Esophagus (tissue), 2 donors: Measurements from ENCODE around the gene ARSD. TPM values are rescaled to one million over a fixed set of nuclear protein-coding genes. Genes with fewer than 3 reads are reported as not detected.

Experiments
- H3K27ac ChIP-seq, 2 donors: one replicate each; pipeline ENCODE4 v1.5.1; 2013; ENCODE audit warnings: low read depth in 2 of 2, mild to moderate bottlenecking in 2 of 2, inconsistent platforms in 1 of 2, low read length in 1 of 2, moderate library complexity in 1 of 2
- H3K27me3 ChIP-seq, 2 donors: one replicate each; pipeline ENCODE4 v1.6.1; 2013; ENCODE audit warnings: low read length in 2 of 2, control low read depth in 1 of 2, mild to moderate bottlenecking in 1 of 2; ENCODE audit not compliant: insufficient read depth in 2 of 2, control insufficient read depth in 1 of 2
- H3K36me3 ChIP-seq, 2 donors: one replicate each; pipeline ENCODE4 v1.6.1; 2013; ENCODE audit warnings: low read length in 1 of 2; ENCODE audit not compliant: control insufficient read depth in 2 of 2, insufficient read depth in 2 of 2
- H3K4me1 ChIP-seq, 2 donors: one replicate each; pipeline ENCODE4 v1.6.1; 2013; ENCODE audit warnings: low read length in 1 of 2; ENCODE audit not compliant: control insufficient read depth in 2 of 2, insufficient read depth in 2 of 2
- H3K4me3 ChIP-seq, 2 donors: one replicate each; pipeline ENCODE4 v1.5.1; 2013; ENCODE audit warnings: low read length in 2 of 2, mild to moderate bottlenecking in 2 of 2, low read depth in 1 of 2, moderate library complexity in 1 of 2
- H3K9me3 ChIP-seq, 2 donors: one replicate each; pipeline ENCODE4 v1.6.1; 2013; ENCODE audit warnings: mild to moderate bottlenecking in 2 of 2, low read depth in 1 of 2, low read length in 1 of 2, moderate library complexity in 1 of 2; ENCODE audit not compliant: control insufficient read depth in 2 of 2, insufficient read depth in 1 of 2
- WGBS, 2 donors: extraction: QIAGEN DNeasy Blood & Tissue Kit; methylation state at CpG; one replicate each; pipeline ENCODE4 v1.1.7; 2013; 5-methylcytosine and 5-hydroxymethylcytosine counted together
- polyA plus RNA-seq, 2 donors: library from polyadenylated mRNA; stranded (reverse); fragments of 200-250 nt; gene quantifications; one replicate each; pipeline ENCODE4 v1.2.3, GENCODE V29; 2013
- donor health status: healthy with polysubstance abuse.
- donor health status: Bipolar disorder and iron deficiency.

ARSD gene
- polyA plus RNA-seq, 2 donors = 10.5 to 10.9 TPM

DNA sequence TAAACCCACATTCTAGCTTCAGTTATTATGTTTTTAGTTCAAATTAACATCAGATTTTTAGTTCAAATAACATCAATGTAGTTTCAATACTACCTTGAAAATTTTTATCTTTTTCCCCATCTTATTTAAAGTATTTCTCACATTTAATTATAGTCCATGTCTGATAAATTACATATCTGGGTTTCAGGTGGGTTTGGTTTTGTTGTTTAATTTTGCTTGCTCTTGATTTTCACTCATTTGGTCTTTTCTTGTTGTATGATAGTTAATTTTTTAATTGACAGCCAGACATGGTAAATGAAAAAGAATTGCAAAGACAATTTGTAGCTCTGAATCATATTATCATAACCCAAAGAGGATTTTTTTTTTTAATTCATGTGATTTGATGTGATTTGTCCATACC is 58.5 kb downstream of the ARSD start:
- no peaks in the 10 kb centered on the region for H3K9me3 ChIP-seq
- H3K27ac ChIP-seq = no peak overlapping the region
- H3K4me3 ChIP-seq = no peak overlapping the region
- no peaks in the 10 kb centered on the region for H3K27me3 ChIP-seq
- no peaks in the 10 kb centered on the region for H3K4me1 ChIP-seq
- H3K36me3 ChIP-seq = no peaks in the 10 kb centered on the region

- Histone ChIP-seq H3K9me3 (no peaks in the 10 kb centered on the region), H3K27ac (no peak overlapping the region), H3K4me3 (no peak overlapping the region), H3K4me1 (no peaks in the 10 kb centered on the region), H3K36me3 (no peaks in the 10 kb centered on the region), H3K27me3 (no peaks in the 10 kb centered on the region)
- 83 to 86% methylated on average over 7 of the region's 7 CpGs for WGBS, 2 donors
Measured at GRCh38 chrX:2867206-2867605, 61.9 kb downstream of the ARSD start.

DNA sequence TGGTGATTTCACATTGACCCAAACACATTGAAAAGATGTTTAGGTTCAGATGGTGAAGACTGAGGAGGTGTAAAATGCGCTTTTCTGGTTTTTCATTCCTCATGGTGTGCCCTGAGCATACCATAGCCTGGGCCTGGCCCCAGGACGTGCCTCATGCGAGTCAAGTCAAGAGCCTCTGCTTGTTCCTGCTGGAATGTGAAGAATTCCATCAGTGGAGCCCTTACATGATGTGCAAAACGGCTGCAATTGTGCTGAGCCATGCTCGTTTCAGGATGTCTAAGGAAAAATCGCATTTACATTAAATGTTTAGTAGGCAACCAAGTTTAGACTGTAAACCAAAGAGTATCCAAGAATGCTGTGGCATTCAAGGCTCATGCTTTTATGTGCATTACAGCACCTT is 65.5 kb downstream of the ARSD start:
- WGBS, 2 donors = 55 to 61% methylated on average over 6 of the region's 6 CpGs

DNA sequence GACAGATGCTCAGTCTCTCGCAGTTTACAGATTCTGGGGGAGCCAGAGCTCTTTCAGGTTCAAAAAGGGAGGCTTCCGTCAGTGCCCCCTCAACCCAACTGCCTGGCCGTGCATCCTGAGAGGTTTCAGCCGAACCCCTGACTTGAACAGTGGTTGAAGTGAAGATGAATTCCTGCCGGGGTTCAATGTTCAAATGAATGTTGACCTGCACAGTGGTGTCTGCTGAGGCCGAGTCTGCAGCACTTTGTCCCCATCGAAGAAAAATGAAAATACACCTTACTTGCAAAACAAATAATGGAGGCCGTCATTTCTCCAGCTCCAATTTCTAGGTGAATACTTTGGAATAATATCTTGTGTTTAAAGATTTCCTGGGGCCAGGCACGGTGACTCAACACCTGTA is 66.7 kb downstream of the ARSD start:
- H3K4me1 ChIP-seq = peaks cover 0 to 2% of the 10 kb centered on the region in 2 donors
- 82 to 93% methylated on average over 9 of the region's 9 CpGs for WGBS, 2 donors
- H3K4me3 ChIP-seq = no peak overlapping the region
- H3K27me3 ChIP-seq = no peaks in the 10 kb centered on the region
- H3K27ac ChIP-seq = no peak overlapping the region
- no peaks in the 10 kb centered on the region for H3K36me3 ChIP-seq
- H3K9me3 ChIP-seq = no peaks in the 10 kb centered on the region

More for the DNA sequence above, 65.5 kb downstream of the ARSD start:
- Histone ChIP-seq H3K27me3 (no peaks in the 10 kb centered on the region), H3K27ac (no peak overlapping the region), H3K9me3 (no peaks in the 10 kb centered on the region), H3K4me1 (peaks cover 0 to 2% of the 10 kb centered on the region in 2 donors), H3K4me3 (no peak overlapping the region), H3K36me3 (no peaks in the 10 kb centered on the region)

DNA sequence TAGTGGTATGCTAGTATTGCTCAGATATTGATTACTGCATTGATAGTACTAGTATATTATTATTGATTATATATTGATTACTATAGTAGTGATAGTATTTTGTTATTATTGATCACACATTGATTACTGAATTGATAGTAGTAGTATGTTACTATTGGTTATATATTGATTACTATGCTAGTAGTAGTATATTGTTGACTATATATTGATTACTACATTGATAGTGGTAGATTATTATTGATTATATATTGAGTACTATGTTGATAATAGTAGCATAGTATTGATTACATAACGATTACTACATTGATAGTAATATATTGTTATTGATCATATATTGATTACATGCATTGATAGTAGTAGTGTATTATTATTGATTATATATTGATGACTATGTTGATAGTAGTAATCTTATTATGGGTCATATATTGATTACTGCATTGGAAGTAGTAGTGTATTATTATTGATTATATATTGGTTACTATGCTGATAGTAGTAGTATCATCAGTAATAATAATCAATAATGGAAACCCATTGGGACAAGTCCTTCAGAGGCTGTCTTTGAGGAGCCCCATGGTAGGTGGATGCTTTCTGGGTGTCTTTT is 69.8 kb downstream of the ARSD start:
- no peaks in the 10 kb centered on the region for H3K9me3 ChIP-seq
- no peaks in the 10 kb centered on the region for H3K27me3 ChIP-seq
- no peak overlapping the region for H3K27ac ChIP-seq
- no peaks in the 10 kb centered on the region for H3K36me3 ChIP-seq
- WGBS, 2 donors = 90 to 93% methylated on average over 1 of the region's 1 CpG
- H3K4me3 ChIP-seq = no peak overlapping the region
- peaks cover 0 to 2% of the 10 kb centered on the region in 2 donors for H3K4me1 ChIP-seq

GRCh38 chrX:2857566-2857965 is 71.6 kb downstream of the ARSD start:
- Histone ChIP-seq H3K4me1 (peaks cover 0 to 2% of the 10 kb centered on the region in 2 donors), H3K4me3 (no peak overlapping the region), H3K36me3 (no peaks in the 10 kb centered on the region), H3K27me3 (no peaks in the 10 kb centered on the region), H3K9me3 (no peaks in the 10 kb centered on the region), H3K27ac (no peak overlapping the region)
- 89 to 95% methylated on average over 3 of the region's 3 CpGs for WGBS, 2 donors

DNA sequence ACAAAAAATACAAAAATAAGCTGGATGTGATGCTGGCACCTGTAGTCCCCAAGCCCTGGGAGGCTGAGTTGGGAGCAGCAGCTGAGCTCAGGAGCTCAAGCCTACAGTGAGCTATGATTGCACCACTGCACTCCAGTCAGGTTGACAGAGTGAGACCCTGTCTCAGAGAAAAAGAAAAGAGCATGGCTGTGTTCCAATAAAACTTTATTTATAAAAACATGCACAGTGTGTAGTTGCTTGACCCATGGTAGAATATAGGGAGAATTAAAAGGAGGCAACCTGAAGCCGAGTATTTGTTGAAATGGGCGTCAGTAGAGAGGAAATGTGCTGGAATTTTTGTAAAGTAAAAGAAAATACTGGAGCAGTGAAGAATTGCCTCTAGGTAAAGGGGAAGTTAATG is 73.4 kb downstream of the ARSD start:
- Histone ChIP-seq H3K4me3 (no peak overlapping the region), H3K27ac (no peak overlapping the region), H3K27me3 (no peaks in the 10 kb centered on the region), H3K36me3 (no peaks in the 10 kb centered on the region), H3K4me1 (no peaks in the 10 kb centered on the region), H3K9me3 (no peaks in the 10 kb centered on the region)
- 91 to 92% methylated on average over 2 of the region's 2 CpGs for WGBS, 2 donors

DNA sequence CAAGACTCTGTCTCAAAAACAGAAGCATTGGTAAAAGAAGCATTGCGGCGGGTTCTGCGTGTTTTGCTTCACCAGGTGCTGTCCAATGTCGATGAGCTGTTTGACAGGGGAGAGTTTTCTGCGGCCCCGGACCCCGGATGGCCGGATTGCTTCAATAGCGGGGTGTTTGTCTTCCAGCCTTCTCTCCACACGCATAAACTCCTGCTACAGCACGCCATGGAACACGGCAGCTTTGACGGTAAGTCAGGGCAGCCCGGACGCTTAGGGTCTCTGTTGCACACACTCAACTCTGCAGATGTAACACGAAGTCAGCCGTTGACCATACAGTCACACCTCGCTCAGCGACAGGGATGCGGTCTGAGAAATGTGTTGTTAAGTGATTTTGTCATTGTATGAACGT is 74.2 kb downstream of the ARSD start:
- H3K36me3 ChIP-seq = no peaks in the 10 kb centered on the region
- no peaks in the 10 kb centered on the region for H3K27me3 ChIP-seq
- H3K27ac ChIP-seq = no peak overlapping the region
- no peaks in the 10 kb centered on the region for H3K9me3 ChIP-seq
- no peak overlapping the region for H3K4me3 ChIP-seq
- H3K4me1 ChIP-seq = no peaks in the 10 kb centered on the region
- WGBS, 2 donors = 96% methylated on average over 21 of the region's 21 CpGs

Other genes with a start within 250 kb of the ARSD start
- gene CD99, start 238.0 kb downstream of the ARSD start, polyA plus RNA-seq = 100 to 1,000 TPM; 133 to 198 TPM
- 10 to 100 TPM; 10.0 to 12.6 TPM for gene XG, start 177.3 kb downstream of the ARSD start, polyA plus RNA-seq
- under 1 TPM; 0.16 to 0.42 TPM for gene GYG2, start 100.4 kb downstream of the ARSD start, polyA plus RNA-seq
- under 1 TPM; 0.04 to 0.18 TPM for gene ARSH, start 77.2 kb upstream of the ARSD start, polyA plus RNA-seq
- gene ARSF, start 112.1 kb upstream of the ARSD start, polyA plus RNA-seq = 1 to 10 TPM; 1.9 to 3.4 TPM